Hepatocyte (in vitro differentiated cells): ENCODE results near the gene SPRR5. TPM values are rescaled to one million over a fixed set of nuclear protein-coding genes. Genes with fewer than 3 reads are reported as not detected.

ENCODE experiments used
- DNase-seq: peaks from one replicate; pipeline ENCODE4 v3.0.0-alpha.2; 2016; ENCODE audit warnings: low spot score
- H2AFZ ChIP-seq: fragments of 200-600 bp; sonication (generic); 2 replicates; pipeline ENCODE4 v1.6.0; 2016; ENCODE audit warnings: antibody characterized with exemption, mild to moderate bottlenecking
- H3K27ac ChIP-seq: fragments of 200-600 bp; sonication (generic); 2 replicates; pipeline ENCODE4 v1.5.1; 2016; ENCODE audit warnings: mild to moderate bottlenecking
- H3K27me3 ChIP-seq: fragments of 200-600 bp; sonication (generic); 2 replicates; pipeline ENCODE4 v1.6.1; 2016
- H3K36me3 ChIP-seq: fragments of 200-600 bp; sonication (generic); replicated peaks from 2 replicates; pipeline ENCODE4 v1.5.1; 2016; ENCODE audit warnings: low read depth; ENCODE audit not compliant: insufficient read depth
- H3K4me1 ChIP-seq: fragments of 200-600 bp; sonication (generic); 2 replicates; pipeline ENCODE4 v1.5.1; 2016; ENCODE audit warnings: mild to moderate bottlenecking, moderate library complexity; ENCODE audit not compliant: insufficient read depth
- H3K4me2 ChIP-seq: fragments of 200-600 bp; sonication (generic); 2 replicates; pipeline ENCODE4 v1.6.0; 2016
- H3K4me3 ChIP-seq: fragments of 200-600 bp; sonication (generic); 2 replicates; pipeline ENCODE4 v1.5.1; 2016; ENCODE audit warnings: mild to moderate bottlenecking
- H3K79me2 ChIP-seq: fragments of 200-600 bp; sonication (generic); 2 replicates; pipeline ENCODE4 v1.6.0; 2017; ENCODE audit warnings: mild to moderate bottlenecking
- H3K9me2 ChIP-seq: fragments of 200-600 bp; sonication (generic); replicated peaks from 2 replicates; pipeline ENCODE4 v1.6.0; 2017; ENCODE audit warnings: mild to moderate bottlenecking; ENCODE audit not compliant: insufficient read depth
- H3K9me3 ChIP-seq: fragments of 200-600 bp; sonication (generic); 2 replicates; pipeline ENCODE4 v1.5.1; 2016; ENCODE audit warnings: low read depth, mild to moderate bottlenecking
- H4K20me1 ChIP-seq: fragments of 200-600 bp; sonication (generic); 2 replicates; pipeline ENCODE4 v1.6.0; 2016; ENCODE audit warnings: mild to moderate bottlenecking; ENCODE audit not compliant: insufficient read depth, poor library complexity, severe bottlenecking
- EZH2 ChIP-seq: fragments of 200-600 bp; sonication (generic); IDR thresholded peaks from 2 replicates; pipeline ENCODE4 v1.6.1; 2016; ENCODE audit warnings: antibody characterized with exemption, mild to moderate bottlenecking, borderline replicate concordance
- EZH2phosphoT487 ChIP-seq: fragments of 200-600 bp; sonication (generic); IDR thresholded peaks from one replicate; pipeline ENCODE4 v1.6.1; 2018; ENCODE audit warnings: antibody characterized with exemption, mild to moderate bottlenecking, low read depth, moderate library complexity; ENCODE audit not compliant: unreplicated experiment, severe bottlenecking
- WGBS: methylation state at CpG from one replicate; pipeline ENCODE4 v1.1.6; 2016; ENCODE audit warnings: low lambda C conversion rate; ENCODE audit errors: missing lambda C conversion rate; 5-methylcytosine and 5-hydroxymethylcytosine counted together
- polyA plus RNA-seq: library from polyadenylated mRNA; unstranded; fragments of >200 nt; fragmentation: Nextera tagmentation; extraction: Ambion mirVana; gene quantifications from 2 replicates; pipeline ENCODE4 v1.2.1, GENCODE V29; 2016
- total RNA-seq: library from RNA; depleted of rRNA; stranded (reverse); fragments of >200 nt; gene quantifications from 2 replicates; pipeline ENCODE4 v1.2.3, GENCODE V29; 2014
- TF ChIP-seq, protein P1 (sequence below): fragments of 200-600 bp; sonication (generic); IDR thresholded peaks from 2 replicates; pipeline ENCODE4 v1.5.1; 2016; ENCODE audit warnings: antibody characterized with exemption, mild to moderate bottlenecking; ENCODE audit not compliant: poor library complexity

Gene SPRR5
- total and polyA plus RNA-seq, 2 experiments from 2014 or later, result not detected

DNA sequence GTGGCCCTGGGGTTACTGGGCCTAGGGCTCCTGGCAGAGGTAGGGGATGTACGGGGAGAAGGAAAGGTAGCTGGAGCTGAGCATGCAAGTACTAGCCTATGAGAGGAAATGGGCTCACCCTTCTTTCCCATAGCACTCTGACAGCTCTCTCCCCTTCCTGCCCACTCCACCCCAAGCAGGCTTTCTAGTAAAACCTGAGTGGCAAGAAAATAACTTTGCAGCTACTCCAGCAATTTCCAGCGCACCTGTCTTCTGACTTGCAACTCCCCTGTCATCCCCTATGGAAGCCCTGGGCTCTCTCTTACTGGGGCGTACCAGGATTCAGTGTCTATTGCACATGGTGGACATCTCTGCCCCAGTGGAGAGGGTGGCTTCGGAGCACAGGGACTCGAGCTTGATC, 45.4 kb upstream of the SPRR5 start:
- no peak overlapping the region for H3K4me3 ChIP-seq
- H2AFZ ChIP-seq, result no peak overlapping the region
- no peaks in the 10 kb centered on the region for H3K9me3 ChIP-seq
- H4K20me1 ChIP-seq, result no peaks in the 10 kb centered on the region
- H3K9me2 ChIP-seq, result no peaks in the 10 kb centered on the region
- TF ChIP-seq, protein P1, sequence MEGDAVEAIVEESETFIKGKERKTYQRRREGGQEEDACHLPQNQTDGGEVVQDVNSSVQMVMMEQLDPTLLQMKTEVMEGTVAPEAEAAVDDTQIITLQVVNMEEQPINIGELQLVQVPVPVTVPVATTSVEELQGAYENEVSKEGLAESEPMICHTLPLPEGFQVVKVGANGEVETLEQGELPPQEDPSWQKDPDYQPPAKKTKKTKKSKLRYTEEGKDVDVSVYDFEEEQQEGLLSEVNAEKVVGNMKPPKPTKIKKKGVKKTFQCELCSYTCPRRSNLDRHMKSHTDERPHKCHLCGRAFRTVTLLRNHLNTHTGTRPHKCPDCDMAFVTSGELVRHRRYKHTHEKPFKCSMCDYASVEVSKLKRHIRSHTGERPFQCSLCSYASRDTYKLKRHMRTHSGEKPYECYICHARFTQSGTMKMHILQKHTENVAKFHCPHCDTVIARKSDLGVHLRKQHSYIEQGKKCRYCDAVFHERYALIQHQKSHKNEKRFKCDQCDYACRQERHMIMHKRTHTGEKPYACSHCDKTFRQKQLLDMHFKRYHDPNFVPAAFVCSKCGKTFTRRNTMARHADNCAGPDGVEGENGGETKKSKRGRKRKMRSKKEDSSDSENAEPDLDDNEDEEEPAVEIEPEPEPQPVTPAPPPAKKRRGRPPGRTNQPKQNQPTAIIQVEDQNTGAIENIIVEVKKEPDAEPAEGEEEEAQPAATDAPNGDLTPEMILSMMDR, result no peak
- TF ChIP-seq EZH2 (no peak), EZH2phosphoT487 (no peak)
- H3K4me1 ChIP-seq, result no peaks in the 10 kb centered on the region
- no peak overlapping the region for H3K4me2 ChIP-seq
- no peaks in the 10 kb centered on the region for H3K36me3 ChIP-seq
- no peak overlapping the region for H3K27ac ChIP-seq
- DNase-seq, result no peak
- no peaks in the 10 kb centered on the region for H3K27me3 ChIP-seq
- WGBS, result 58% methylated on average over 5 of the region's 5 CpGs
- H3K79me2 ChIP-seq, result no peaks in the 10 kb centered on the region

DNA sequence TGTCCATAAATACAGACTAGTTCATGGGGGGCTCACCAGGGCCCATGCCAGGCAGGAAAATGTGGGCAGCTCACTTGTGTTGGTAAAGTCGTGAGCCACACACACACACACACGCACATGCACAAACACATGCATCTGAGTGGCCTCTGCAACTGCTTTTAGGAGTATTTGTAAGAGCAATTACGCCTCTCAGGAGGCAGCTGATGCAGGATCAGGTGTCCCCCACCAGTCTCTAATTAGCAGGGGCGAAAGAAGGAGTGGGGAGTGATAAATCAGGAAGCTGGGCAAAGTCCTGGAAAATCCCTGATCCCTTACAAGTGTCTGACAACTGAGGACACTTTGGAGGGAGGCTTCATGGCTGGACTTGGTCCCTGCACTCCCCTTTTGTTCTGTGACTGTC, 44.4 kb upstream of the SPRR5 start:
- no peak overlapping the region for H3K4me2 ChIP-seq
- DNase-seq, result no peak
- H3K27ac ChIP-seq, result no peak overlapping the region
- H3K79me2 ChIP-seq, result no peaks in the 10 kb centered on the region
- no peaks in the 10 kb centered on the region for H4K20me1 ChIP-seq
- no peak overlapping the region for H3K4me3 ChIP-seq
- TF ChIP-seq, protein P1, result no peak
- TF ChIP-seq EZH2 (no peak), EZH2phosphoT487 (no peak)
- H3K9me3 ChIP-seq, result no peaks in the 10 kb centered on the region
- no peaks in the 10 kb centered on the region for H3K4me1 ChIP-seq
- no peaks in the 10 kb centered on the region for H3K27me3 ChIP-seq
- no peaks in the 10 kb centered on the region for H3K9me2 ChIP-seq
- WGBS, result 28% methylated on average over 4 of the region's 4 CpGs
- H2AFZ ChIP-seq, result no peak overlapping the region
- H3K36me3 ChIP-seq, result no peaks in the 10 kb centered on the region

DNA sequence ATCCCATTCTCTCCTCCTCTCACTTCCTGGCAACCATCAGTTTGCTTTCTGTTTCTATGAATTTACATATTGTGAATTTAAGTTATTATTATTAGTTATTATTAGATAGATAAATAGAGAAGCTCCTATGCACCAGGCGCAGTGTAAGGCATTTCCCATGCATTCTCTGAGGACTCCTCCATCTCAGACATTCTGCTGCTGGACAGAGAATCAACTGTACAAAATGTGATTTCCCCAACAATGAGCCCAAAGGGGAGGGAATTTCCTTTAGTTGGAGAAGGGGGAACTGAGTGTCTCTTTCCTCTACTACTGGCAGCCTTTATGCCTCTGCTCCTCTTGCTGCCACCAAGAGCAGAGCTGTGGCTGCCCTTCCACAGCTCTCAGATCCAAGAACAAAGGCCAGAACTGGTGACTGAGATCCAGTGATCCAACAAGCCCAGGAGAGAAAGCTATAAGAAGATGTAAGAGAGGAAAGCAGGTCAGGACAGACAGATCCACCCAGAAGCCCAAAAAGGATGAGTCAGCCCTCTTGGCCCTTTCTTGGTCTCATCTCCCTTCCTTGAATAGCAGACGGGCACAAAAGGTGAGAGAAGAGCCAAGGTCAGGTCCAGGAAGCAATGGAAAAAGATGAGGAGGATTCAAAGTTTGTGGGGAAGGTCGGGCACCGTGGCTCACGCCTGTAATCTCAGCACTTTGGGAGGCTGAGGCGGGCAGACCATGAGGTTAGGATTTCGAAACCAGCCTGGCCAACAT, 42.1 kb upstream of the SPRR5 start:
- Histone ChIP-seq H3K27me3 (no peaks in the 10 kb centered on the region), H3K4me1 (no peaks in the 10 kb centered on the region), H4K20me1 (no peaks in the 10 kb centered on the region), H3K4me2 (no peak overlapping the region), H3K79me2 (no peaks in the 10 kb centered on the region), H2AFZ (no peak overlapping the region), H3K27ac (no peak overlapping the region), H3K9me2 (no peaks in the 10 kb centered on the region), H3K36me3 (no peaks in the 10 kb centered on the region), H3K4me3 (no peak overlapping the region), H3K9me3 (no peaks in the 10 kb centered on the region)
- WGBS, result 53% methylated on average over 7 of the region's 7 CpGs
- TF ChIP-seq EZH2phosphoT487 (no peak), EZH2 (no peak)
- TF ChIP-seq, protein P1, result no peak
- no peak for DNase-seq
